ENCODE measurements around the gene OR2A14.

DNA sequence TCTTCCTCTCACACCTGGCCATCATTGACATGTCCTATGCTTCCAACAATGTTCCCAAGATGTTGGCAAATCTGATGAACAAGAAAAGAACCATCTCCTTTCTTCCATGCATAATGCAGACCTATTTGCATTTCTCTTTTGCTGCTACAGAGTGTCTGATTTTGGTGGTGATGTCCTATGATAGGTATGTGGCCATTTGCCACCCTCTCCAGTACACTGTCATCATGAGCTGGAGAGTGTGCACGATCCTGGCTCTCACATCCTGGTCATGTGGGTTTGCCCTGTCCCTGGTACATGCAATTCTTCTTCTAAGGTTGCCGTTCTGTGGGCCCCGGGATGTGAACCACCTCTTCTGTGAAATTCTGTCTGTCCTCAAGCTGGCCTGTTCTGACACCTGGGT is 19.2 kb downstream of the OR2A14 start:
- no peak for TF ChIP-seq CTCF (conservative IDR thresholded peaks at IDR 0.05; ENCODE audit: low read depth, low read length)
- no peak for TF ChIP-seq MAFK (IDR thresholded peaks at IDR 0.05; ENCODE audit: low read depth, low read length)
- TF ChIP-seq SMC3 (IDR thresholded peaks at IDR 0.05; ENCODE audit: low read depth, low read length): no peak
- no peak for TF ChIP-seq POLR2A (IDR thresholded peaks at IDR 0.05; ENCODE audit: low read depth, low read length)
- TF ChIP-seq NFE2L2 (IDR thresholded peaks at IDR 0.05; ENCODE audit: low read depth, low read length): no peak
- TF ChIP-seq RAD21 (IDR thresholded peaks at IDR 0.05; ENCODE audit: low read length): no peak
- TF ChIP-seq RFX5 (IDR thresholded peaks at IDR 0.05; ENCODE audit: low read depth, low read length): no peak
